Upper lobe of right lung (tissue), 1 donor: ENCODE results near the gene GREB1L. TPM values are rescaled to one million over a fixed set of nuclear protein-coding genes. Genes with fewer than 3 reads are reported as not detected.

Source experiments
- ATAC-seq: fragments of 200-7000 bp; cut with Tn5 transposase; one replicate; pipeline ENCODE4 v1.9.1; 2020; ENCODE audit warnings: mild to moderate bottlenecking, moderate library complexity
- DNase-seq: peaks from one replicate; pipeline ENCODE4 v3.0.0-alpha.2; 2020
- H3K27ac ChIP-seq: fragments of 200-600 bp; one replicate; pipeline ENCODE4 v1.8.0; 2022
- H3K27me3 ChIP-seq: fragments of 200-600 bp; one replicate; pipeline ENCODE4 v1.8.0; 2022; ENCODE audit warnings: mild to moderate bottlenecking
- H3K36me3 ChIP-seq: fragments of 200-600 bp; one replicate; pipeline ENCODE4 v1.8.0; 2022
- H3K4me1 ChIP-seq: fragments of 200-600 bp; one replicate; pipeline ENCODE4 v1.8.0; 2022
- H3K4me3 ChIP-seq: fragments of 200-600 bp; one replicate; pipeline ENCODE4 v1.8.0; 2022; ENCODE audit warnings: mild to moderate bottlenecking
- H3K9me3 ChIP-seq: fragments of 200-600 bp; one replicate; pipeline ENCODE4 v1.8.0; 2022
- CTCF ChIP-seq: fragments of 200-600 bp; IDR thresholded peaks from one replicate; pipeline ENCODE4 v1.8.0; 2022; ENCODE audit warnings: antibody characterized with exemption
- intact Hi-C: fragments of 100-400 bp; cut with DNase I; formaldehyde crosslinking; loops from one replicate; pipeline ENCODE4 v1.11.0; 2022
- total RNA-seq: library from RNA; stranded (reverse); fragmentation: NEBNext Ultra II Directional; extraction: Animal tissue kit (Norgen Biotek cat#: 25700); gene quantifications from one replicate; pipeline ENCODE4 v1.2.1, GENCODE V29; 2021
- donor health status: DM: no; HTN: yes; CAD: no; lungs with severe emphysema.

GREB1L gene
- total RNA-seq, 1 donor from 2014 or later = 1.2 TPM

GRCh38 chr18:21443776-21444464, 201.9 kb downstream of the GREB1L start:
- H3K9me3 ChIP-seq = no peaks in the 10 kb centered on the region
- no peaks in the 10 kb centered on the region for H3K4me1 ChIP-seq
- no peak for ATAC-seq
- no peak overlapping the region for H3K27ac ChIP-seq
- H3K36me3 ChIP-seq = no peaks in the 10 kb centered on the region
- intact Hi-C loops = loop anchor here (5.0 kb wide), 1 partner anchor 247 kb away; no protein-coding TSS in a partner anchor
- no peak for TF ChIP-seq CTCF
- no peak for DNase-seq
- H3K4me3 ChIP-seq = no peak overlapping the region
- no peaks in the 10 kb centered on the region for H3K27me3 ChIP-seq

DNA sequence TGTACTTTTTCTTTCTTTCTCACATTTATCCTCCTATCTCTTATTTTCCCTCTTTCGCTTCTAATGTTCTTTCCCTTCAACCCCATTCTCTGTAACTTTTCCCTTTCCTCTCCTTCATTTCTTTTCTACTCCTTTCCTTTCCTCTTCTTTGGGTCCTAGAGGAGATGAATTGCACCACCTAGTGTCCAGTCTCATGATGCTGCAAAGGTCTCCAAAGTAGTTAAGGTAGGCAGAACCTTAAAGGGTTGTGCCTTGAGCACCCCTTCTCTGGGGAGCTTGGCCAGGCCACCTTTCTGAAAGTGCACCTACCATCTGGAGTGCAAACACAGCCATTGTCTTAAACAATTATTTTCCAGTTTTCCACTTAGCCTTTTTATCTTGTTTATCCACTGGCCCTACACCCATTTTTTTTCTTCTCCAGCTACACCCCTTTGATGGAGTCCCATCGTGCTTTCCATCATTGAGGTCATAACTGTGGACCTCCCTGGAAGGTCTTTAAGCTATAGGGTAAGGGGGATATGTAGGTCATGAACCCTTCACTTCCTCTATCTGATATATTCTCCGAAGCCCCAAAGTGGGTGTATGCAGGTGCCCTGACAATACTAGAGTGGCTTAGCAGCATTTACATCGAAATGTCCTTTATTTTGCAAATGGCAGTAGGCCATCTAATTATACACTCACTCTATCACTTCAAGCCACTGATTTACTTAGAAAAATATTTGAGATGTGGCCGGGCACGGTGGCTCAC, 202.6 kb downstream of the GREB1L start:
- intact Hi-C loops = loop anchor here (5.0 kb wide), 1 partner anchor 247 kb away; no protein-coding TSS in a partner anchor
- Histone ChIP-seq H3K4me3 (no peak overlapping the region), H3K27me3 (no peaks in the 10 kb centered on the region), H3K36me3 (no peaks in the 10 kb centered on the region), H3K4me1 (no peaks in the 10 kb centered on the region), H3K9me3 (no peaks in the 10 kb centered on the region), H3K27ac (no peak overlapping the region)
- DNase-seq (no peak), ATAC-seq (peak; percentile 68)
- TF ChIP-seq CTCF = peak; percentile 64

GRCh38 chr18:21448299-21448698, 206.3 kb downstream of the GREB1L start:
- H3K4me1 ChIP-seq = no peaks in the 10 kb centered on the region
- intact Hi-C loops = no loop called here
- no peak overlapping the region for H3K4me3 ChIP-seq
- no peaks in the 10 kb centered on the region for H3K27me3 ChIP-seq
- ATAC-seq = no peak
- no peak for DNase-seq
- H3K36me3 ChIP-seq = no peaks in the 10 kb centered on the region
- no peak overlapping the region for H3K27ac ChIP-seq
- TF ChIP-seq CTCF = no peak
- no peaks in the 10 kb centered on the region for H3K9me3 ChIP-seq

GRCh38 chr18:21449367-21450290, 207.6 kb downstream of the GREB1L start:
- Histone ChIP-seq H3K36me3 (no peaks in the 10 kb centered on the region), H3K4me3 (no peak overlapping the region), H3K4me1 (no peaks in the 10 kb centered on the region), H3K27ac (no peak overlapping the region), H3K27me3 (no peaks in the 10 kb centered on the region), H3K9me3 (no peaks in the 10 kb centered on the region)
- intact Hi-C loops = no loop called here
- DNase-seq (no peak), ATAC-seq (no peak)
- no peak for TF ChIP-seq CTCF

DNA sequence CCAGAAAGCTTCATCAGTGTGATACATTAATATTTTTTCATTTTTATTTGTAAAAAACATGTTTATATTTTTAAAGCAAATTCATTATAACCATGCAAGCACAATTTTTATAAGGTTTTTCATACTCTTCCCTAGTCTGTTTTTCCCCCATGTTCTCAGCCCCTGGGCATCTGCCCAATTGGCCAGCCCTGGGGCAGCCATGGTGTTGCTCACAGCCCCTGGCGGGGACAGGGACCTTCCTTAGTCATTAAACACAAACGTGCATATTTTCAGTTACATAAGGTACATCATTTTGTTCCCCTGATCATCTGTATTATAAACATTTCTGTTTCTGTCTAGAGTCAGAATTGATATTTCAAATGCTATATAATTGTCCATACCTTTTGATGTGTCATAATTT, 208.5 kb downstream of the GREB1L start:
- no peak for TF ChIP-seq CTCF
- Histone ChIP-seq H3K27me3 (no peaks in the 10 kb centered on the region), H3K36me3 (no peaks in the 10 kb centered on the region), H3K27ac (no peak overlapping the region), H3K4me1 (no peaks in the 10 kb centered on the region), H3K4me3 (no peak overlapping the region), H3K9me3 (no peaks in the 10 kb centered on the region)
- DNase-seq (no peak), ATAC-seq (no peak)
- intact Hi-C loops = no loop called here
